CD14-positive monocyte (primary cell): ENCODE measurements around the gene PTPRN2. TPM values are rescaled to one million over a fixed set of nuclear protein-coding genes. Genes with fewer than 3 reads are reported as not detected.

Source experiments
- DNase-seq, 3 donors: peaks; one replicate each; pipeline ENCODE4 v3.0.0-alpha.2; 2011 to 2022
- H2AFZ ChIP-seq: 2 replicates; pipeline ENCODE4 v1.6.0; 2012; ENCODE audit warnings: mild to moderate bottlenecking, low read depth, low read length, inconsistent platforms; ENCODE audit not compliant: insufficient read depth, poor library complexity, severe bottlenecking
- H3K27ac ChIP-seq, 2 donors: 1 replicate in 1 of 2; 2 replicates in 1 of 2; pipeline ENCODE4 v1.5.1; 2012 to 2013; ENCODE audit warnings: low read length in 2 of 2, control low read depth in 1 of 2, inconsistent platforms in 1 of 2, low read depth in 1 of 2, mild to moderate bottlenecking in 1 of 2
- H3K27me3 ChIP-seq, 2 donors: one replicate each; pipeline versions ENCODE4 v1.6.0 to v1.6.1; 2011 to 2013; ENCODE audit warnings: low read length in 2 of 2; ENCODE audit not compliant: control insufficient read depth in 2 of 2, insufficient read depth in 2 of 2
- H3K36me3 ChIP-seq, 2 donors: replicated peaks in 1 of 2; 1 replicate in 1 of 2; 2 replicates in 1 of 2; pipeline versions ENCODE4 v1.5.1 to v1.6.1; 2012 to 2013; ENCODE audit warnings: low read length in 2 of 2, control low read depth in 1 of 2, inconsistent platforms in 1 of 2, mild to moderate bottlenecking in 1 of 2; ENCODE audit not compliant: insufficient read depth in 2 of 2, control insufficient read depth in 1 of 2
- H3K4me1 ChIP-seq, 2 donors: 1 replicate in 1 of 2; 2 replicates in 1 of 2; pipeline versions ENCODE4 v1.5.1 to v1.6.1; 2012 to 2013; ENCODE audit warnings: low read length in 2 of 2, control low read depth in 1 of 2, inconsistent platforms in 1 of 2, mild to moderate bottlenecking in 1 of 2, moderate library complexity in 1 of 2; ENCODE audit not compliant: insufficient read depth in 2 of 2, control insufficient read depth in 1 of 2
- H3K4me2 ChIP-seq: replicated peaks from 2 replicates; pipeline ENCODE3; 2012; ENCODE audit warnings: low read length, moderate library complexity, mild to moderate bottlenecking; ENCODE audit not compliant: poor library complexity, severe bottlenecking; ENCODE audit errors: extremely low read depth
- H3K4me3 ChIP-seq, 3 experiments: fragments of 200-600 bp in 1 of 3; sonication (generic) in 1 of 3; replicated peaks in 1 of 3; 1 replicate in 2 of 3; 2 replicates in 1 of 3; pipeline ENCODE4 v1.5.1; 2011 to 2013; ENCODE audit warnings: low read length in 3 of 3, mild to moderate bottlenecking in 3 of 3, control low read depth in 2 of 3, low read depth in 2 of 3, inconsistent platforms in 1 of 3, moderate library complexity in 1 of 3
- H3K79me2 ChIP-seq: 2 replicates; pipeline ENCODE4 v1.6.0; 2012; ENCODE audit warnings: mild to moderate bottlenecking, control low read depth, inconsistent platforms, low read length, moderate library complexity; ENCODE audit not compliant: insufficient read depth
- H3K9ac ChIP-seq: 2 replicates; pipeline ENCODE4 v1.6.0; 2017; ENCODE audit warnings: low read length, mild to moderate bottlenecking; ENCODE audit not compliant: insufficient read depth, poor library complexity, severe bottlenecking
- H3K9me3 ChIP-seq, 2 donors: replicated peaks in 1 of 2; 1 replicate in 1 of 2; 2 replicates in 1 of 2; pipeline versions ENCODE4 v1.5.1 to v1.6.1; 2012 to 2013; ENCODE audit warnings: low read length in 2 of 2, control low read depth in 1 of 2; ENCODE audit not compliant: control insufficient read depth in 1 of 2, insufficient read depth in 1 of 2
- H4K20me1 ChIP-seq: 2 replicates; pipeline ENCODE4 v1.6.0; 2012; ENCODE audit warnings: mild to moderate bottlenecking, low read length, control low read depth, moderate library complexity; ENCODE audit not compliant: insufficient read depth
- H3K27ac Mint-ChIP-seq, 7 donors: one replicate each; pipeline ENCODE4 v1.8.0; 2020; ENCODE audit warnings: mild to moderate bottlenecking in 7 of 7, mixed read lengths in 7 of 7, moderate library complexity in 6 of 7, inconsistent platforms in 2 of 7
- H3K27me3 Mint-ChIP-seq, 3 donors: one replicate each; pipeline ENCODE4 v1.8.0; 2021 to 2022; ENCODE audit warnings: low read depth in 3 of 3, mild to moderate bottlenecking in 3 of 3, mixed read lengths in 3 of 3, moderate library complexity in 3 of 3, inconsistent platforms in 1 of 3
- H3K36me3 Mint-ChIP-seq, 2 donors: one replicate each; pipeline ENCODE4 v1.8.0; 2020; ENCODE audit warnings: mixed read lengths in 2 of 2, inconsistent platforms in 1 of 2, mild to moderate bottlenecking in 1 of 2
- H3K4me1 Mint-ChIP-seq: one replicate; pipeline ENCODE4 v1.8.0; 2020; ENCODE audit warnings: mild to moderate bottlenecking, mixed read lengths
- H3K4me3 Mint-ChIP-seq, 2 donors: one replicate each; pipeline ENCODE4 v1.8.0; 2020; ENCODE audit warnings: mild to moderate bottlenecking in 2 of 2, mixed read lengths in 2 of 2, moderate library complexity in 1 of 2
- H3K9me3 Mint-ChIP-seq, 7 donors: one replicate each; pipeline ENCODE4 v1.8.0; 2020 to 2022; ENCODE audit warnings: mixed read lengths in 7 of 7, mild to moderate bottlenecking in 6 of 7, moderate library complexity in 6 of 7, inconsistent platforms in 2 of 7
- CTCF ChIP-seq: fragments of 200-600 bp; IDR thresholded peaks from one replicate; pipeline ENCODE4 v1.8.0; 2022; ENCODE audit warnings: antibody characterized with exemption, mild to moderate bottlenecking
- WGBS: methylation state at CpG from one replicate; pipeline ENCODE4 v1.1.5; 2013; ENCODE audit warnings: missing lambda C conversion rate; ENCODE audit not compliant: insufficient coverage; 5-methylcytosine and 5-hydroxymethylcytosine counted together
- intact Hi-C, 2 donors: fragments of 100-400 bp; cut with micrococcal nuclease; formaldehyde crosslinking; loops; one replicate each; pipeline versions ENCODE4 v1.15.0 to v1.15.1; 2023
- polyA plus RNA-seq, 3 donors: library from polyadenylated mRNA; depleted of rRNA in 1 of 3; unstranded in 2 of 3; stranded (reverse) in 1 of 3; fragments of 300-500 nt in 2 of 3; fragments of >200 nt in 1 of 3; fragmentation: Illumina TruSeq in 2 of 3; gene quantifications; 1 replicate in 2 of 3; 2 replicates in 1 of 3; pipeline ENCODE4 v1.2.3, GENCODE V29; 2012 to 2021

Gene PTPRN2
- polyA plus RNA-seq, 3 donors: 0.25 to 1.4 (median 0.97) TPM

DNA sequence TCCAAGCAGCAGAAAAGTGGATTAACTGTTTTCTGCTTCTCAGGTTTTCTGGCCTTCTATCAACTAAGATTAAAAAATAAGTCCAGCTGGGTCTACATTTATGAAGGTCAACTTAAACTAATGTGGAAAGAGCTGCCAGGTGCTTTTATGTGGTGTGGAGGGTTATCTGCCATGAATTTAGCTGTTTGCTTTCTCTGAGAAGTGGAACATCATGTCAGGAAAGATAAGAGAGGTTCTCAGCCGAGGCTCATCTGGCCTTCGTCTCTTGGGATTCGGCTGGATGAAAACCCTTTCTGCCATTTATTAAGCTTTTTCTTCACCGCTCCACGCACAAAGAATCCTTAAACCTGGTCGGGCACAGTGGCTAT is 5.5 kb downstream of the PTPRN2 start:
- H3K79me2 ChIP-seq: no peaks in the 10 kb centered on the region
- 88% methylated on average over 6 of the region's 6 CpGs for WGBS
- no peaks in the 10 kb centered on the region for H3K36me3 ChIP-seq
- H3K9me3 ChIP-seq: peaks cover 8 to 16% of the 10 kb centered on the region in 2 donors
- no peaks in the 10 kb centered on the region for H3K36me3 Mint-ChIP-seq
- no peak for TF ChIP-seq CTCF
- peaks cover 0 to 31% (median 20%) of the 10 kb centered on the region in 7 donors for H3K9me3 Mint-ChIP-seq
- no peaks in the 10 kb centered on the region for H4K20me1 ChIP-seq
- peaks cover 22 to 36% (median 27%) of the 10 kb centered on the region in 3 donors for H3K27me3 Mint-ChIP-seq
- H3K27me3 ChIP-seq: peaks cover 15 to 33% of the 10 kb centered on the region in 2 donors
- H3K27ac Mint-ChIP-seq: no peak overlapping the region
- no peak overlapping the region for H3K27ac ChIP-seq
- no peaks in the 10 kb centered on the region for H3K4me1 Mint-ChIP-seq
- H3K4me3 Mint-ChIP-seq: no peak overlapping the region
- no peak overlapping the region for H3K4me3 ChIP-seq
- H3K9ac ChIP-seq: no peak overlapping the region
- H3K4me2 ChIP-seq: no peak overlapping the region
- DNase-seq: no peak
- H2AFZ ChIP-seq: no peak overlapping the region
- no peaks in the 10 kb centered on the region for H3K4me1 ChIP-seq
- intact Hi-C loops: no loop called here

DNA sequence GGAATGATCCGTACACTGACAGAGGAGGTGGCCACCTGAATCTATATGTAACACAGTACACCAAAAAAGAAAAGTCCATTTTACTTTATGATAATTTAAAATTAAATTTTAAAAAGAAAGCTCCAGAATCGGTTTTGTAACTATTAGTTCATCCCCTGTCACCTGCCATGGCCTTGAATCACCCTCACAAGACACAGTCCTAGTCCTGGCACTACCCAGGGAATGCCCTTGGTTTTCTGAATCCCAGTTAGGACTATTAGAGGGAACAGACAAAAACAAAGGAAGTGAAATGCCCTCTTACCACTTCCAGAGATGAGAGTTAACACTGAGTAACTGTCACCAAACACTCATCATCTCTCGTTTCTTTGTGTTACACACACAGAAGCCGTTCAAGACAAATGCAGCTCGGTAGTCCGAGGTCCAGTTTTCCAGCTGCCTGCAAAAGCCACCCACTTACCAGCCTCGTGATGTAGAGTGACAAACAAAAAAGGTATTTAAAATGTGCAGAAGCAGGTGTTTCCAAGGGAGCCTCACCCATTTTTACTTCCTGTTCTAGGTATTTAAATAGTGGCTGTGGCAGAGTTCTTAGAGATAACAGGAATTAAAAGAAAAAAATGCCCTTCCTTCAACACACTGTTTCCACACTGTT is 6.1 kb downstream of the PTPRN2 start:
- H3K27me3 Mint-ChIP-seq: peaks cover 21 to 32% (median 26%) of the 10 kb centered on the region in 3 donors
- no peak overlapping the region for H3K27ac ChIP-seq
- no peak overlapping the region for H3K27ac Mint-ChIP-seq
- no peak overlapping the region for H3K4me3 ChIP-seq
- H3K9ac ChIP-seq: no peak overlapping the region
- H3K4me2 ChIP-seq: no peak overlapping the region
- H3K9me3 ChIP-seq: peaks cover 8 to 16% of the 10 kb centered on the region in 2 donors
- no peaks in the 10 kb centered on the region for H4K20me1 ChIP-seq
- intact Hi-C loops: no loop called here
- H3K4me3 Mint-ChIP-seq: no peak overlapping the region
- H3K9me3 Mint-ChIP-seq: peaks cover 0 to 31% (median 20%) of the 10 kb centered on the region in 7 donors
- H3K36me3 ChIP-seq: no peaks in the 10 kb centered on the region
- H3K4me1 ChIP-seq: no peaks in the 10 kb centered on the region
- no peak overlapping the region for H2AFZ ChIP-seq
- H3K79me2 ChIP-seq: no peaks in the 10 kb centered on the region
- peaks cover 15 to 30% of the 10 kb centered on the region in 2 donors for H3K27me3 ChIP-seq
- TF ChIP-seq CTCF: no peak
- DNase-seq: no peak
- H3K36me3 Mint-ChIP-seq: no peaks in the 10 kb centered on the region
- no peaks in the 10 kb centered on the region for H3K4me1 Mint-ChIP-seq
- WGBS: no CpG with 5 or more reads among the region's 7 CpGs
